HepG2 (cell line): ENCODE data around the gene ZNF644. TPM values are rescaled to one million over a fixed set of nuclear protein-coding genes. Genes with fewer than 3 reads are reported as not detected.

Experiments used
- ATAC-seq: fragments of 200-7000 bp; cut with Tn5 transposase; 3 replicates; pipeline ENCODE4 v1.9.1; 2020; ENCODE audit warnings: mild to moderate bottlenecking, moderate library complexity
- BruUV-seq: library from RNA; stranded (reverse); fragments of 400-500 nt; replicated peaks from 2 replicates; lab custom pipeline; 2021; lab: Mats Ljungman, UMichigan
- CTCF ChIA-PET: fragments of 300-600 bp; formaldehyde crosslinking; extraction: SDS; loops from one replicate; lab custom pipeline; 2021; ENCODE audit warnings: low total read pairs, inconsistent platforms, low intra/inter-chr PET ratio; lab: Yijun Ruan, JAX
- POLR2A ChIA-PET: fragments of 350-600 bp; sonication (Branson Sonifier 250); formaldehyde crosslinking; loops from one replicate; lab custom pipeline; 2020; ENCODE audit warnings: antibody characterized with exemption, inconsistent platforms; lab: Yijun Ruan, JAX
- DNase-seq: peaks from one replicate; pipeline ENCODE4 v3.0.0-alpha.2; 2015; ENCODE audit warnings: low spot score
- FAIRE-seq: peaks from 3 replicates; lab custom pipeline; 2011; peaks lifted over from hg19 to GRCh38; lab: Jason Lieb, UNC
- H2AFZ ChIP-seq: one replicate; pipeline ENCODE4 v1.6.1; 2011; ENCODE audit warnings: low read length, inconsistent platforms
- H3K27ac ChIP-seq: fragments of 300-600 bp; 3 replicates; pipeline ENCODE4 v1.8.0; 2011; ENCODE audit warnings: mixed run types, mild to moderate bottlenecking, mixed read lengths, low read length, inconsistent platforms; ENCODE audit not compliant: insufficient read depth; ENCODE audit errors: extremely low read length
- H3K27me3 ChIP-seq, 2 experiments: fragments of 200-600 bp in 1 of 2; 2 replicates in 1 of 2; 3 replicates in 1 of 2; pipeline versions ENCODE4 v1.6.0 to v1.8.0; 2011; ENCODE audit warnings: low read length in 2 of 2, mild to moderate bottlenecking in 2 of 2, moderate library complexity in 2 of 2, inconsistent platforms in 1 of 2; ENCODE audit not compliant: insufficient read depth in 2 of 2, control insufficient read depth in 1 of 2
- H3K36me3 ChIP-seq, 2 experiments: fragments of 200-600 bp in 1 of 2; replicated peaks in 1 of 2; 2 replicates in 1 of 2; 3 replicates in 1 of 2; pipeline versions ENCODE4 v1.5.1 to v1.8.0; 2011; ENCODE audit warnings: low read length in 2 of 2, inconsistent platforms in 1 of 2; ENCODE audit not compliant: insufficient read depth in 2 of 2, control insufficient read depth in 1 of 2
- H3K4me1 ChIP-seq: 2 replicates; pipeline ENCODE4 v1.5.1; 2012; ENCODE audit warnings: low read length, inconsistent platforms; ENCODE audit not compliant: insufficient read depth
- H3K4me2 ChIP-seq: 2 replicates; pipeline ENCODE4 v1.6.0; 2011; ENCODE audit warnings: low read depth, low read length, inconsistent platforms
- H3K4me3 ChIP-seq, 3 experiments: fragments of 200-600 bp in 1 of 3; sonication (generic), shearing (Covaris generic) in 1 of 3; replicated peaks in 1 of 3; 2 replicates each; pipeline ENCODE4 v1.5.1; 2011 to 2016; ENCODE audit warnings: low read length in 3 of 3, inconsistent platforms in 2 of 3, low read depth in 2 of 3, mild to moderate bottlenecking in 2 of 3, control low read depth in 1 of 3, mixed read lengths in 1 of 3; ENCODE audit not compliant: insufficient read depth in 1 of 3
- H3K79me2 ChIP-seq: one replicate; pipeline ENCODE4 v1.6.1; 2011; ENCODE audit warnings: low read length, inconsistent platforms; ENCODE audit not compliant: insufficient read depth
- H3K9ac ChIP-seq: 2 replicates; pipeline ENCODE4 v1.6.0; 2011; ENCODE audit warnings: mild to moderate bottlenecking, low read depth, low read length, inconsistent platforms; ENCODE audit not compliant: insufficient read depth
- H3K9me3 ChIP-seq: 2 replicates; pipeline ENCODE4 v1.5.1; 2012; ENCODE audit warnings: mild to moderate bottlenecking, low read length
- H4K20me1 ChIP-seq: 2 replicates; pipeline ENCODE4 v1.6.0; 2011; ENCODE audit warnings: inconsistent platforms, mild to moderate bottlenecking, low read length, moderate library complexity; ENCODE audit not compliant: insufficient read depth
- E2F5 ChIP-seq: sonication (generic); formaldehyde crosslinking; conservative IDR thresholded peaks from 2 replicates; pipeline ENCODE4 v1.4.0; 2020; ENCODE audit warnings: missing genetic modification reagents
- ELF3 ChIP-seq: IDR thresholded peaks from 2 replicates; pipeline ENCODE4 v1.6.1; 2016; ENCODE audit warnings: missing genetic modification reagents, missing compliant biosample characterization
- HDAC1 ChIP-seq: sonication (generic); formaldehyde crosslinking; IDR thresholded peaks from 2 replicates; pipeline ENCODE4 v1.5.1; 2020; ENCODE audit warnings: mild to moderate bottlenecking, missing genetic modification reagents
- NCOA5 ChIP-seq: sonication (generic); formaldehyde crosslinking; IDR thresholded peaks from 2 replicates; pipeline ENCODE4 v1.4.0; 2020; ENCODE audit warnings: missing genetic modification reagents
- RAD21 ChIP-seq: fragments of 450-650 bp; formaldehyde crosslinking; IDR thresholded peaks from 2 replicates; pipeline ENCODE4 v1.5.0; 2020; ENCODE audit warnings: mild to moderate bottlenecking
- ZFP36L1 ChIP-seq: sonication (generic); formaldehyde crosslinking; IDR thresholded peaks from 2 replicates; pipeline ENCODE4 v1.8.0; 2022; ENCODE audit warnings: mild to moderate bottlenecking, missing genetic modification reagents, moderate library complexity
- WGBS: methylation state at CpG from one replicate; pipeline ENCODE4 v1.1.6; 2017; ENCODE audit warnings: low lambda C conversion rate; 5-methylcytosine and 5-hydroxymethylcytosine counted together
- in situ Hi-C: cut with HindIII; loops from 2 replicates; pipeline ENCODE4 v1.10.0; 2017; ENCODE audit warnings: low pct_unique_long_range_greater_than_20kb; ENCODE audit not compliant: extremely low pct_ligation_motif_present
- intact Hi-C: fragments of 100-400 bp; cut with micrococcal nuclease; formaldehyde crosslinking; loops from one replicate; pipeline ENCODE4 v1.10.0; 2022; ENCODE audit not compliant: unreplicated experiment
- polyA plus RNA-seq, 8 experiments: library from polyadenylated mRNA; depleted of rRNA in 3 of 8; stranded (reverse) in 7 of 8; unstranded in 1 of 8; fragments of >200 nt; fragmentation: Illumina TruSeq in 4 of 8; extraction: Trizol in 4 of 8; gene quantifications; 2 replicates each; pipeline versions ENCODE4 v1.2.1 to v1.2.3, GENCODE V29; 2011 to 2016; ENCODE audit warnings: low read depth in 4 of 8, missing spikeins in 1 of 8, mixed read lengths in 1 of 8; ENCODE audit not compliant: insufficient read depth in 1 of 8
- total RNA-seq, 5 experiments: library from RNA; depleted of rRNA; stranded (reverse); fragments of >200 nt; fragmentation: Illumina TruSeq; extraction: Trizol; gene quantifications; 2 replicates each; pipeline ENCODE4 v1.2.3, GENCODE V29; 2016; ENCODE audit warnings: low read depth in 1 of 5
- TF ChIP-seq, protein P1 (sequence below): sonication (generic); formaldehyde crosslinking; conservative IDR thresholded peaks from 2 replicates; pipeline ENCODE4 v1.8.0; 2022; ENCODE audit warnings: missing genetic modification reagents
- TF ChIP-seq, protein P2 (sequence below): sonication (generic); formaldehyde crosslinking; conservative IDR thresholded peaks from 2 replicates; pipeline ENCODE4 v1.4.0; 2020; ENCODE audit warnings: missing genetic modification reagents

The ZNF644 gene
- total and polyA plus RNA-seq, 2 of the 13 experiments (the other 11 are each of a cell fraction or from before 2014, with no cell fraction given): 17.7 to 51.7 TPM

DNA sequence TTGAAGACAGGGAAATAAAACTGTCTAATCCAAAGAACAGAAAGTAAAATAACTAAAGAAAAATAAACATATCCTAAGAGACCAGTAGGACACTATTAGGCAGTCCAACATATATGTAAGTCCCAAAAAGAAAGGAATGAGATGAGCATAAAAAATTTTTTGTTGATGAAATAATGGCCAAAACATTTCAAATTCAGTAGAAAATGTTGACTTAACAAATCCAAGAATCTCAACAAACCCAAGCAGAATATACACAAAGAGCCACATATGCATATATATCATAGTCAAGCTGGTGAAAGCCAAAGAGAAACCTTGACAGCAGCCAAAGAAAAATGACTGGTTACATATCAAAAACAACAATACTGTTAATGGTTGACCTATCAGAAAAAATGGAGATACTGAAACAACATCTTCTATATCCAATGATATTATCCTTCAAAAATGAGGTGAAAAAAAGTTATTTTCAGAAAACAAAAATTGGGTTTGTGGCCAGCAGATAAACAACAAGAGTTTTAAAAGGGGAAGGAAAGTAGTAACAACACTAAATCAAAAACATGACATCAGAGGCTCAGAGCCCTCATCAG is 26.4 kb downstream of the ZNF644 start (continued):
- TF ChIP-seq NCOA5 (CRISPR knock-in tag): no peak

- POLR2A ChIA-PET: no interaction called here
- Histone ChIP-seq H2AFZ (no peak overlapping the region), H3K9ac (no peak overlapping the region)
- no peak for TF ChIP-seq RAD21 (CRISPR knock-in tag)
- TF ChIP-seq ZFP36L1: no peak
- TF ChIP-seq, protein P1, sequence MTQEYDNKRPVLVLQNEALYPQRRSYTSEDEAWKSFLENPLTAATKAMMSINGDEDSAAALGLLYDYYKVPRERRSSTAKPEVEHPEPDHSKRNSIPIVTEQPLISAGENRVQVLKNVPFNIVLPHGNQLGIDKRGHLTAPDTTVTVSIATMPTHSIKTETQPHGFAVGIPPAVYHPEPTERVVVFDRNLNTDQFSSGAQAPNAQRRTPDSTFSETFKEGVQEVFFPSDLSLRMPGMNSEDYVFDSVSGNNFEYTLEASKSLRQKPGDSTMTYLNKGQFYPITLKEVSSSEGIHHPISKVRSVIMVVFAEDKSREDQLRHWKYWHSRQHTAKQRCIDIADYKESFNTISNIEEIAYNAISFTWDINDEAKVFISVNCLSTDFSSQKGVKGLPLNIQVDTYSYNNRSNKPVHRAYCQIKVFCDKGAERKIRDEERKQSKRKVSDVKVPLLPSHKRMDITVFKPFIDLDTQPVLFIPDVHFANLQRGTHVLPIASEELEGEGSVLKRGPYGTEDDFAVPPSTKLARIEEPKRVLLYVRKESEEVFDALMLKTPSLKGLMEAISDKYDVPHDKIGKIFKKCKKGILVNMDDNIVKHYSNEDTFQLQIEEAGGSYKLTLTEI (CRISPR knock-in tag): no peak
- no peak for TF ChIP-seq ELF3 (CRISPR knock-in tag)
- TF ChIP-seq, protein P2, sequence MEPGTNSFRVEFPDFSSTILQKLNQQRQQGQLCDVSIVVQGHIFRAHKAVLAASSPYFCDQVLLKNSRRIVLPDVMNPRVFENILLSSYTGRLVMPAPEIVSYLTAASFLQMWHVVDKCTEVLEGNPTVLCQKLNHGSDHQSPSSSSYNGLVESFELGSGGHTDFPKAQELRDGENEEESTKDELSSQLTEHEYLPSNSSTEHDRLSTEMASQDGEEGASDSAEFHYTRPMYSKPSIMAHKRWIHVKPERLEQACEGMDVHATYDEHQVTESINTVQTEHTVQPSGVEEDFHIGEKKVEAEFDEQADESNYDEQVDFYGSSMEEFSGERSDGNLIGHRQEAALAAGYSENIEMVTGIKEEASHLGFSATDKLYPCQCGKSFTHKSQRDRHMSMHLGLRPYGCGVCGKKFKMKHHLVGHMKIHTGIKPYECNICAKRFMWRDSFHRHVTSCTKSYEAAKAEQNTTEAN (CRISPR knock-in tag): no peak
- no peak for TF ChIP-seq HDAC1
- no peak for TF ChIP-seq E2F5 (CRISPR knock-in tag)
- TF ChIP-seq, all 625 proteins: peak for 0
- BruUV-seq: no TSS peak
- Histone ChIP-seq H4K20me1 (peaks cover 52% of the 10 kb centered on the region), H3K79me2 (peaks cover 90% of the 10 kb centered on the region), H3K27me3 (no peaks in the 10 kb centered on the region), H3K4me2 (no peak overlapping the region), H3K36me3 (peaks cover 2 to 11% of the 10 kb centered on the region in 2 experiments; a peak in 3 of 5 replicates), H3K4me1 (peaks cover 14% of the 10 kb centered on the region; the same call in 1 of the 2 replicates), H3K27ac (no peak overlapping the region), H3K9me3 (0 out of 2 replicates have a peak, but pooled peaks cover 4% of the 10 kb centered on the region), H3K4me3 (no peak overlapping the region)
- CTCF ChIA-PET: no interaction called here
- in situ Hi-C loops (no loop called here), intact Hi-C loops (no loop called here)
- DNase-seq (no peak), ATAC-seq (no peak; the same call in 2 of the 3 replicates), FAIRE-seq (no peak)
- WGBS: 100% methylated on average over 1 of the region's 1 CpG
Observed at GRCh38 chr1:90994461-90994860, 27.4 kb downstream of the ZNF644 start.
